ENCODE results near the gene OLIG2. TPM values are rescaled to one million over a fixed set of nuclear protein-coding genes. Genes with fewer than 3 reads are reported as not detected.

The OLIG2 gene
- total RNA-seq (2014; rRNA removed; shearing (Covaris generic)) (0.04 and 1.4 TPM in 2 replicates), polyA plus RNA-seq (2016; fragmentation: Nextera tagmentation; extraction: Ambion mirVana) (0.09 and 0.15 TPM in 2 replicates)
- long read RNA-seq, partial matches to known transcripts = 0 of 3 reads
- long read RNA-seq, other reads (novel, unspliced or antisense) = 0 of 3 reads

DNA sequence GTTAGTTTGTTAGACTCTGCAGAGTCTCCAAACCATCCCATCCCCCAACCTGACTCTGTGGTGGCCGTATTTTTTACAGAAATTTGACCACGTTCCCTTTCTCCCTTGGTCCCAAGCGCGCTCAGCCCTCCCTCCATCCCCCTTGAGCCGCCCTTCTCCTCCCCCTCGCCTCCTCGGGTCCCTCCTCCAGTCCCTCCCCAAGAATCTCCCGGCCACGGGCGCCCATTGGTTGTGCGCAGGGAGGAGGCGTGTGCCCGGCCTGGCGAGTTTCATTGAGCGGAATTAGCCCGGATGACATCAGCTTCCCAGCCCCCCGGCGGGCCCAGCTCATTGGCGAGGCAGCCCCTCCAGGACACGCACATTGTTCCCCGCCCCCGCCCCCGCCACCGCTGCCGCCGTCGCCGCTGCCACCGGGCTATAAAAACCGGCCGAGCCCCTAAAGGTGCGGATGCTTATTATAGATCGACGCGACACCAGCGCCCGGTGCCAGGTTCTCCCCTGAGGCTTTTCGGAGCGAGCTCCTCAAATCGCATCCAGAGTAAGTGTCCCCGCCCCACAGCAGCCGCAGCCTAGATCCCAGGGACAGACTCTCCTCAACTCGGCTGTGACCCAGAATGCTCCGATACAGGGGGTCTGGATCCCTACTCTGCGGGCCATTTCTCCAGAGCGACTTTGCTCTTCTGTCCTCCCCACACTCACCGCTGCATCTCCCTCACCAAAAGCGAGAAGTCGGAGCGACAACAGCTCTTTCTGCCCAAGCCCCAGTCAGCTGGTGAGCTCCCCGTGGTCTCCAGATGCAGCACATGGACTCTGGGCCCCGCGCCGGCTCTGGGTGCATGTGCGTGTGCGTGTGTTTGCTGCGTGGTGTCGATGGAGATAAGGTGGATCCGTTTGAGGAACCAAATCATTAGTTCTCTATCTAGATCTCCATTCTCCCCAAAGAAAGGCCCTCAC is at the start of gene OLIG2:
OLIG2 (plus strand) TSS at position 447 of the 954 bp plus-strand sequence. CDS start 928 bp downstream, outside the sequence.
- Histone ChIP-seq H3K9me2 (ENCODE audit: insufficient read depth) (no peaks in the 10 kb centered on the region), H3K36me3 (ENCODE audit: insufficient read depth) (no peaks in the 10 kb centered on the region), H3K4me2 (peak within 1 kb of the TSS; percentile 88), H3F3A (replicated peaks; ENCODE audit: low read depth) (0 out of 2 replicates have a peak, but pooled peaks cover 5% of the 10 kb centered on the region), H3K4me1 (ENCODE audit: insufficient read depth) (peaks cover 58% of the 10 kb centered on the region), H2AFZ (peak within 1 kb of the TSS; percentile 100), H4K20me1 (replicated peaks; ENCODE audit: insufficient read depth) (peaks cover 13% of the 10 kb centered on the region), H3K79me2 (replicated peaks; ENCODE audit: insufficient read depth) (no peaks in the 10 kb centered on the region), H3K27me3 (ENCODE audit: insufficient read depth) (peaks cover 98% of the 10 kb centered on the region), H3K27ac (ENCODE audit: low read depth) (no peak within 1 kb of the TSS), H3K4me3 (peak within 1 kb of the TSS; percentile 64)
- Mint-ChIP-seq H3K36me3 (ENCODE audit: low read depth) (no peaks in the 10 kb centered on the region; the same call in 1 of the 3 replicates), H3K9me3 (peaks cover 3% of the 10 kb centered on the region; the same call in 2 of the 3 replicates), H3K27me3 (ENCODE audit: insufficient read depth, low read depth, poor library complexity) (peaks cover 93% of the 10 kb centered on the region), H3K4me3 (peak within 1 kb of the TSS; percentile 80), H3K4me1 (peaks cover 34% of the 10 kb centered on the region), H3K27ac (peak within 1 kb of the TSS; percentile 65)
- ATAC-seq = peak; percentile 73
- peak; percentile 98 for DNase-seq (ENCODE audit: low spot score)
- no peak for TF ChIP-seq EZH2phosphoT487 (IDR thresholded peaks at IDR 0.05; ENCODE audit: unreplicated experiment)
- TF ChIP-seq EZH2 (IDR thresholded peaks at IDR 0.05; ENCODE audit: low read depth, unreplicated experiment) = peak; percentile 96
- TF ChIP-seq CREB1 (CRISPR knock-in tag; IDR thresholded peaks at IDR 0.05; ENCODE audit: low read depth) = peak; percentile 69
- TF ChIP-seq JUNB (IDR thresholded peaks at IDR 0.05; ENCODE audit: unreplicated experiment) = no peak
- TF ChIP-seq ZNF114 (CRISPR knock-in tag; IDR thresholded peaks at IDR 0.05) = no peak

DNA sequence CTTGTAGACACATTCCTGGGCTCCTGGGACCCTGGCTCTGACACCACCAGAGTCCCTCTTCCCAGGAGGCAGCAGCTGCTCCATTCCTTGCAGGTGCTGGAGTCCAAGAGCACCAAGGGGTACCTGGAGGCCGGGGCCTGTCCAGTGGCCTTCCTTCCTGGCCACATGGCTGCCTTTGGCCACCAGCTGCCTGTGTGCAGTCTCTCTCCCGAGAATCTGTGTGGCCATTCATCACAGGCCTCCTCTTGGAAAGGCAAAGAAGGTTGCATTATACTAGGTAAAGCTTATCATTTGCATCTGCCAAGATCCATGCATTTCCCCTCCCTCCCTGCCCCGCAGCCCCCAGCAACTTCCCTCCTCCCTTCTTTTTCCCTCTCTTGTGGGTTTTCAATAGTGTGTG is 48.9 kb upstream of the OLIG2 start:
- DNase-seq (ENCODE audit: low spot score) = no peak
- H3K4me3 ChIP-seq = no peak overlapping the region
- no peak for ATAC-seq
- TF ChIP-seq EZH2phosphoT487 (IDR thresholded peaks at IDR 0.05; ENCODE audit: unreplicated experiment) (no peak), JUNB (IDR thresholded peaks at IDR 0.05; ENCODE audit: unreplicated experiment) (no peak), NANOG (IDR thresholded peaks at IDR 0.05; ENCODE audit: borderline replicate concordance) (no peak), CREB1 (CRISPR knock-in tag; IDR thresholded peaks at IDR 0.05; ENCODE audit: low read depth) (no peak), ZNF331 (CRISPR knock-in tag; IDR thresholded peaks at IDR 0.05; ENCODE audit: low read depth) (no peak), POLR2AphosphoS5 (IDR thresholded peaks at IDR 0.05; ENCODE audit: low read depth) (no peak), REST (IDR thresholded peaks at IDR 0.05; ENCODE audit: unreplicated experiment) (no peak)
- TF ChIP-seq, protein P1, sequence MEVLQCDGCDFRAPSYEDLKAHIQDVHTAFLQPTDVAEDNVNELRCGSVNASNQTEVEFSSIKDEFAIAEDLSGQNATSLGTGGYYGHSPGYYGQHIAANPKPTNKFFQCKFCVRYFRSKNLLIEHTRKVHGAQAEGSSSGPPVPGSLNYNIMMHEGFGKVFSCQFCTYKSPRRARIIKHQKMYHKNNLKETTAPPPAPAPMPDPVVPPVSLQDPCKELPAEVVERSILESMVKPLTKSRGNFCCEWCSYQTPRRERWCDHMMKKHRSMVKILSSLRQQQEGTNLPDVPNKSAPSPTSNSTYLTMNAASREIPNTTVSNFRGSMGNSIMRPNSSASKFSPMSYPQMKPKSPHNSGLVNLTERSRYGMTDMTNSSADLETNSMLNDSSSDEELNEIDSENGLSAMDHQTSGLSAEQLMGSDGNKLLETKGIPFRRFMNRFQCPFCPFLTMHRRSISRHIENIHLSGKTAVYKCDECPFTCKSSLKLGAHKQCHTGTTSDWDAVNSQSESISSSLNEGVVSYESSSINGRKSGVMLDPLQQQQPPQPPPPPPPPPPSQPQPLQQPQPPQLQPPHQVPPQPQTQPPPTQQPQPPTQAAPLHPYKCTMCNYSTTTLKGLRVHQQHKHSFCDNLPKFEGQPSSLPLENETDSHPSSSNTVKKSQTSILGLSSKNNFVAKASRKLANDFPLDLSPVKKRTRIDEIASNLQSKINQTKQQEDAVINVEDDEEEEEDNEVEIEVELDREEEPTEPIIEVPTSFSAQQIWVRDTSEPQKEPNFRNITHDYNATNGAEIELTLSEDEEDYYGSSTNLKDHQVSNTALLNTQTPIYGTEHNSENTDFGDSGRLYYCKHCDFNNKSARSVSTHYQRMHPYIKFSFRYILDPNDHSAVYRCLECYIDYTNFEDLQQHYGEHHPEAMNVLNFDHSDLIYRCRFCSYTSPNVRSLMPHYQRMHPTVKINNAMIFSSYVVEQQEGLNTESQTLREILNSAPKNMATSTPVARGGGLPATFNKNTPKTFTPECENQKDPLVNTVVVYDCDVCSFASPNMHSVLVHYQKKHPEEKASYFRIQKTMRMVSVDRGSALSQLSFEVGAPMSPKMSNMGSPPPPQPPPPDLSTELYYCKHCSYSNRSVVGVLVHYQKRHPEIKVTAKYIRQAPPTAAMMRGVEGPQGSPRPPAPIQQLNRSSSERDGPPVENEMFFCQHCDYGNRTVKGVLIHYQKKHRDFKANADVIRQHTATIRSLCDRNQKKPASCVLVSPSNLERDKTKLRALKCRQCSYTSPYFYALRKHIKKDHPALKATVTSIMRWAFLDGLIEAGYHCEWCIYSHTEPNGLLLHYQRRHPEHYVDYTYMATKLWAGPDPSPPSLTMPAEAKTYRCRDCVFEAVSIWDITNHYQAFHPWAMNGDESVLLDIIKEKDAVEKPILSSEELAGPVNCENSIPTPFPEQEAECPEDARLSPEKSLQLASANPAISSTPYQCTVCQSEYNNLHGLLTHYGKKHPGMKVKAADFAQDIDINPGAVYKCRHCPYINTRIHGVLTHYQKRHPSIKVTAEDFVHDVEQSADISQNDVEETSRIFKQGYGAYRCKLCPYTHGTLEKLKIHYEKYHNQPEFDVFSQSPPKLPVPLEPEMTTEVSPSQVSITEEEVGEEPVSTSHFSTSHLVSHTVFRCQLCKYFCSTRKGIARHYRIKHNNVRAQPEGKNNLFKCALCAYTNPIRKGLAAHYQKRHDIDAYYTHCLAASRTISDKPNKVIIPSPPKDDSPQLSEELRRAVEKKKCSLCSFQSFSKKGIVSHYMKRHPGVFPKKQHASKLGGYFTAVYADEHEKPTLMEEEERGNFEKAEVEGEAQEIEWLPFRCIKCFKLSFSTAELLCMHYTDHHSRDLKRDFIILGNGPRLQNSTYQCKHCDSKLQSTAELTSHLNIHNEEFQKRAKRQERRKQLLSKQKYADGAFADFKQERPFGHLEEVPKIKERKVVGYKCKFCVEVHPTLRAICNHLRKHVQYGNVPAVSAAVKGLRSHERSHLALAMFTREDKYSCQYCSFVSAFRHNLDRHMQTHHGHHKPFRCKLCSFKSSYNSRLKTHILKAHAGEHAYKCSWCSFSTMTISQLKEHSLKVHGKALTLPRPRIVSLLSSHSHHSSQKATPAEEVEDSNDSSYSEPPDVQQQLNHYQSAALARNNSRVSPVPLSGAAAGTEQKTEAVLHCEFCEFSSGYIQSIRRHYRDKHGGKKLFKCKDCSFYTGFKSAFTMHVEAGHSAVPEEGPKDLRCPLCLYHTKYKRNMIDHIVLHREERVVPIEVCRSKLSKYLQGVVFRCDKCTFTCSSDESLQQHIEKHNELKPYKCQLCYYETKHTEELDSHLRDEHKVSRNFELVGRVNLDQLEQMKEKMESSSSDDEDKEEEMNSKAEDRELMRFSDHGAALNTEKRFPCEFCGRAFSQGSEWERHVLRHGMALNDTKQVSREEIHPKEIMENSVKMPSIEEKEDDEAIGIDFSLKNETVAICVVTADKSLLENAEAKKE (CRISPR knock-in tag; IDR thresholded peaks at IDR 0.05) = no peak

More for the DNA sequence above, 48.9 kb upstream of the OLIG2 start:
- Histone ChIP-seq H4K20me1 (replicated peaks; ENCODE audit: insufficient read depth) (no peaks in the 10 kb centered on the region), H3K4me1 (ENCODE audit: insufficient read depth) (peaks cover 20% of the 10 kb centered on the region; the same call in 1 of the 2 replicates), H3K4me2 (no peak overlapping the region), H3K27ac (ENCODE audit: low read depth) (no peak overlapping the region), H3K36me3 (ENCODE audit: insufficient read depth) (no peaks in the 10 kb centered on the region), H2AFZ (peak overlapping the region; percentile 91; the same call in 1 of the 2 replicates), H3K79me2 (replicated peaks; ENCODE audit: insufficient read depth) (no peaks in the 10 kb centered on the region), H3K9me2 (ENCODE audit: insufficient read depth) (no peaks in the 10 kb centered on the region), H3F3A (replicated peaks; ENCODE audit: low read depth) (no peaks in the 10 kb centered on the region), H3K27me3 (ENCODE audit: insufficient read depth) (no peaks in the 10 kb centered on the region)
- Mint-ChIP-seq H3K27ac (no peak overlapping the region), H3K36me3 (ENCODE audit: low read depth) (no peaks in the 10 kb centered on the region), H3K4me1 (peaks cover 20% of the 10 kb centered on the region), H3K9me3 (no peaks in the 10 kb centered on the region), H3K27me3 (ENCODE audit: insufficient read depth, low read depth, poor library complexity) (peaks cover 13% of the 10 kb centered on the region), H3K4me3 (no peak overlapping the region)
